GM21619 (cell line): ENCODE measurements around the gene EFCAB12.
"Not testable (repeated sequence)": the region's sequence is repeated elsewhere in the genome, so short reads cannot be mapped to it uniquely, and the experiment has no call there.

Experiments
- ATAC-seq: cut with Tn5 transposase; IDR thresholded peaks from one replicate; pipeline ENCODE4 v1.9.1; 2021; ENCODE audit not compliant: unreplicated experiment

The EFCAB12 gene

GRCh38 chr3:129421988-129422745 lies 6.3 kb downstream of the EFCAB12 start:
- ATAC-seq, result no peak

DNA sequence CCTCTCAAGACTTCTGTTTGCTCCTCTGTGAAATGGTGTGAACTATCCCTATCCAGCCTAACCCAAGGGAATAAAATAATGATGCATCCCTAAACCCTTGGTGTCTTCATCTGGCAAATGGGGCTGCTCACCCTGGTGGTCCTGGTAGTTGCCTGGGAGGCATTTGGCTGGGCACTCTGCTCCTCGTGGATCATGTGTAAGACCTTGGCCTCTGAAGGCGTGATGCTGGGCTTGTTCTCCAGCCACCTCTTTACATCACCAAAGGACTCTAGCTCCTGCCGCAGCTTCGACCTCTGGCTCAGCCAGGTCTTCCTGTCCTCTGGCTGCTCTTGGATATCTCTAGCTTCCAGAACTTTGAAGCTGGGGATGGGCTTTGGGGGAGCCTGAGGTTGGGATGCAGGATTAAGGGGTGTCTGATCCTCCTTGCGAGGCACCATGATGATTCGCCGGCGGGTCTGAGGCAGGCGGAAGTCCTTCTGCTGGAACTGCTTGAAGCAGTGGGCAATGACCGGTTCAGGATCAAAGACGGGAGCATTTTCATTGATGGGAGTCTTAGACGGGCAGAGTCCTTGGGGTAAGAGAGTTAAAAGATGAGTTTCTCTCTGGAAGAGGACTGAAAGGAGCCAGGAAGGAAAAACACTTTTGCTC lies 7.1 kb downstream of the EFCAB12 start:
- no peak for ATAC-seq

- ATAC-seq, result no peak
These were observed 9.0 kb downstream of the EFCAB12 start for GRCh38 chr3:129419476-129419875.

DNA sequence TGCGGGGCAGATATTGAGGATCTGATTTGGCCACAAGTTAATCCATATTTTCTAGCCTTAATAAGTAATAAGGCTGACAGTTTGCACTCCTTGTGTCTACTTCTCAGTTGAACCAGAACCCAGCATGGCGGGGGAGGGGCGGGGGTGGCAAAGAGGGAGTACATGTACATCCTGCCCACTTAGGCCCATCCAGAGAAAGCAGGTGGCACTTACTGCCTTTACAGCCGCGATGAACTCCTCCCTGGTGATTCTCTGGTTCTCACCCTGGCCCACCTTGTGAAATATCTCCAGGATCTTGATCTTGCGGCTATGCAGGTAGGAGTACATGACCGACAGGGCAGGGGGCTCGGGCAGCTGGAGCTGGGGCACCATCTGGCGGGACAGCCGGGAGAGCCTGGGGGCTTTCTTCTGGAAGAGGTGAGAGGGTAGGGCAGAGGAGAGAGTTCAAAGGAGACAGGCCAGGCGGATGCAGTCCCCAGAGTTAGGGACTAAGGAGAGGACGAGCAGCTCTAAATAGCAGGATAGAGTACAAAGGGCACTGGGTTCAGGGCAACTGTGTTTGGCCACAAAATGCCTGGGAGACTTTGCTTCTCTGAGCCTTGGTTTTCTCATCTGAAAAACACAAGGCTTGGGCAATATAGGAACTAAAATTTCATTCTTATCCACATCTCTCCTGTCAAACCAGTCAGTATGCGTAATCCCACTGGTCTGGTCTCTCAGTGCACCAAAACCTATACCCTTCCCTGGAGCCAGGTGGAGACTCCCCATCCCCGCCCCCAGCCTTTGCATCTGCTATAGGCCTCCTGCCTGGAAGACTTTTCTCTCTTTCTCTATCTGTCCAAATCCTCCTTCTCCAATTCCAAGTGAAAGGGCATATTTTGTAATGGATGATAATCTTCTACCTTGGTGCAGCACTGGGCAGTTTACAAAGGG lies 10.1 kb downstream of the EFCAB12 start:
- ATAC-seq, result no peak

GRCh38 chr3:129417326-129417725 lies 11.1 kb downstream of the EFCAB12 start:
- no peak for ATAC-seq

DNA sequence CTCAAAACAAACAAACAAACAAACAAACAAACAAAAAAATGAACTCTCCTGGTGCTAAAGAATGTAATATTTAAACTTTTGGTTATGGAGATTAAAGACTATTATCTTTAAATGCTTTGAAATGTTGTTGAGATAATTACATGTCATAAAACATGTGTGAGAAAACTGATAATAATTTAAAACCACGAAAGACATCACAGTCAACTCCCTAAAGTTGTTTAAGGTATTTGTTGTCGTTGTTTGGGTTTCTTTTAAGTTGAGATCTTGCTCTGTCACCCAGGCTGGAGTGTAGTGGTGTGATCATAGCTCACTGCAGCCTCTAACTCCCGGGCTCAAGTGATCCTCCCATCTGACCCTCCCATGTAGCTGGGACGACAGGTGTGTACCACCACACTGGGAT lies 12.0 kb downstream of the EFCAB12 start:
- ATAC-seq, result no peak

GRCh38 chr3:129415830-129416229 lies 12.6 kb downstream of the EFCAB12 start:
- no peak for ATAC-seq

- ATAC-seq, result no peak
These were observed 13.1 kb downstream of the EFCAB12 start for GRCh38 chr3:129415378-129415777.

DNA sequence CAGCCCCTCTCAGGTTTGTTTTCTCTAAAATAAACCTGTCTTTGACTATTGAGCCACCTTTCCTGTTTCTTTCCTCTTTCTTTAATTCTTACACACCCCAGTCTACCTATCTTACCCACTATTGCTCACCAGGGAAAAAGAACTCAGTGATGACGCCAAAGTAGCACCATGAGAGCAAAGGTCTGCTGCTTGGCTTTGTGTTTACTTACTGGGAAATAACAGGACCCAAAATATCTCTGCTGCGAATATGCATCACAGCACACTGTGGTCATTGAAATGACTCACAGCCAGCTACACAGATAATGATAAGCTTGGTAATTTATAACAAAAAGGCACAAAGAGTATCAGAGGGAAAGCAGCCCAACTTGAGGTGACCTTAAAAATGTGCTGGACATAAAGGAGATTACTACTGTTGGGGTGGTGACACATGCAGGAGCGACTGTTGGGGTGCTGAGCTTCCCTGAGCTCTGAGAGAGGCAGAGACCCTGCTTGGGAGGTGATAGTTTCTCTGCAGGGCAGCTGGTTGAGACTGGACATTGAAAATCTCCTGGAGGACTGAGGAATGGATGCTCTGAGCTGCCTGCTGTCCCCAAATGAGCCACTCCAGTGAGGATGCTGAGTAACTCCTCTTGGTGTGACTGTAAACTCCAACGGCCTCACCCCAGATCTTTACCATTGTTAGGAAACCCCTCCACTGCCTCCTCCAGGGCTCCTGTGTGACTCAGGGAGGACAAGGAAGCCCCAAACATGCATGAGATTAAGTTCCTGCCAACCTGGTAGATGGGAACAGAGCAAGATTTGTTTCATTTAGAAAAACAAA lies 14.5 kb downstream of the EFCAB12 start:
- peak; percentile 93 for ATAC-seq

- ATAC-seq, result not testable (repeated sequence)
These were observed 15.2 kb downstream of the EFCAB12 start for GRCh38 chr3:129413238-129413637.

GRCh38 chr3:129412542-129413198 lies 15.8 kb downstream of the EFCAB12 start:
- ATAC-seq, result no peak

DNA sequence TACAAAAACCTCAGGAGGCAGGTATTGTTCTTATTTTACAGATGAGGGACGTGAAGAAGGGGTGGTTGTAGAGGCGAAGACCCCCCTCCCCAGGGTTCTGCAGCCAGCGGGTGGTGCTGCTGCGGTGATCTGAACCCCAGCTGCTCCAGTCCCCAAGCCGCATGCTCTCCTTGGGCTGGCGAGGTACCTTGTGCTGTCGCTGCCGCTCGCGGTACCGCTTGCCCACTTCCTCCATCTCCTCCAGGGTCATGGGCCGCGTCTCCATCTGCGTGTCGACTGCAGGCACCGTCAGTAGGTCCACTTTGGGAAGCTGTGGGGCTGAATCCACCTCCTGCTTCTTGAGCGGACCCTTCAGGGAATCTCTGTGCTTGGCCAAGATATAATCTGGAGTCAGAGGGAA lies 17.5 kb downstream of the EFCAB12 start:
- no peak for ATAC-seq

GRCh38 chr3:129409541-129409940 lies 18.9 kb downstream of the EFCAB12 start:
- no peak for ATAC-seq

- ATAC-seq, result peak; percentile 40
These were observed 23.8 kb downstream of the EFCAB12 start for GRCh38 chr3:129404610-129405009.

- ATAC-seq, result no peak
These were observed 24.3 kb downstream of the EFCAB12 start for GRCh38 chr3:129404130-129404529.

DNA sequence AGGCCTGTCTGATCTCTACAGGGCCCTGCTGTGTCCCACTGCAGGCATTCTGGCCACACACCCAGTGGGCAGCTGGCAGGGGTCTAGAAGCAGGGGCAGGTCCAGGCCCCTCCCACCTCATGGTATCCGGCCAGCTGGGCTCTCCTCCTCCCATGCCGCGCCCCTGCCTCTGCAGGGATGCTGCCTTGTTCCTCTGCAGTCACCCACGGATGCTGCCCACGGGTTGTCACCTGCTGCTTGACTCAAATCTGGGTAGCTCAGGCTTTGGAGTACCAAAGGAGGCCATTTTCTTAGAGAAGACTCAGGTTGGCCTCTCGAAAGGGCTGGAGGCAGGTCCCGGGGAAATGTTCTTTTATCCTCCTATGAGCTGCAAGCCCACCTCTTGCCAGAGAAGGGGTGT lies 25.0 kb downstream of the EFCAB12 start:
- no peak for ATAC-seq

GRCh38 chr3:129402616-129403015 lies 25.8 kb downstream of the EFCAB12 start:
- ATAC-seq, result no peak

DNA sequence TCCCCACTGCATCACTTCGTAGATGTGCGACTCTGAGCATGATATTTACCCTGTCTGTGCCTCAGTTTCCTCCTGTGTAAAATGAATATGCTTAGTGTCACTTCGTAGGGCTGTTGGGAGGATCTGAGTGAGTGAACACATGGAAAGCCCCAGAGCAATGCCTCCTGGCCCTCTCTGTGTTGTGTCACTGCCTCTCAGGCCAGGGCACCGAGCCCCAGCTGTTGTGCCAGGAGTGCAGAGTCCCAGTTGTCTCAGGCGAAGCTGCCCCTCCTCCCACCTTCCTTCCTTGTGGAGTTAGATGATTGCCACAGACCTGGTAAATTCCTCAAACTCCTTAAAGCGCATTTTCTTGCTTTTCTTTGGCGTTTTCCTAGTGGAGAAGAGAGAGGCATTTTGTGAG lies 26.2 kb downstream of the EFCAB12 start:
- ATAC-seq, result no peak

DNA sequence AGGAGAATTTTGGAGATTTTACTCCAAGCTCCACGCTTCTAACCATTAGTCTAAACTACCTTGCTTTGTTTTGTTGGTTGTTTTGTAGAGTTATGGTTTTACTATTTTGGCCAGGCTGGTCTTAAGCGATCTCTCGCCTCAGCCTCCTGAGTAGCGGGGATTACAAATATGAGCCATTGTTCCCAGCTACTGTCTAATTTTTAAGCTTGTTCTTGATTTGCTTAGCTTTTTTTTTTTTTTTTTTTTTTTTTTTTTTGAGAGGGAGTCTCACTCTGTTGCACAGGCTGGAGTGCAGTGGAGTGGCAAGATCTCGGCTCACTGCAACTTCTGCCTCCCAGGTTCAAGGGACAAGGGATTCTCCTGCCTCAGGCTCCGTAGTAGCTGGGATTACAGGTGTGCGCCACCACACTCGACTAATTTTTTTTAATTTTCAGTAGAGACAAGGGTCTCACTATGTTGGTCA lies 28.5 kb downstream of the EFCAB12 start:
- no peak for ATAC-seq
